Measurements from ENCODE around the gene NFATC2.
A peak's percentile ranks its signal among the peaks of the same experiment; 100 is the strongest.

NFATC2 gene

DNA sequence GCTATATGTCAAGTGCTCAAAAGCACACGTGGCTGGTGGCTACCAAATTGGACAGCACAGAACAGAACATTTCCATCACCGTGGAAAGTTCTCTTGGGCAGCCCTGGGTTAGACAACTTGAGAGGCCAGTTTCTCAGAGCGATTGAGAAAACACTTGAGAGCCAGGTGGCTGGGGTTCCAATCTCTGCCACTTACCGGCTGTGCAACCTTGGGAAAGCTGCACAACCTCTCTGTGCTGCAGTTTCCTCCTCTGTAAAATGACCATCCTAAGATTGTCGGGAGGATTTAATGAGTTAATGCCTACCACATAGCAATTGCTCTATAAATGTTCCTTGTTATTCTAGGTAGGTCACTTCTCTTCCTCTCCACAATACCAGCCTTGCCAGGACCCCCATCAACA, 25.1 kb upstream of the NFATC2 start:
- no peak overlapping the region for H3K27ac ChIP-seq
- TF ChIP-seq, protein P1, sequence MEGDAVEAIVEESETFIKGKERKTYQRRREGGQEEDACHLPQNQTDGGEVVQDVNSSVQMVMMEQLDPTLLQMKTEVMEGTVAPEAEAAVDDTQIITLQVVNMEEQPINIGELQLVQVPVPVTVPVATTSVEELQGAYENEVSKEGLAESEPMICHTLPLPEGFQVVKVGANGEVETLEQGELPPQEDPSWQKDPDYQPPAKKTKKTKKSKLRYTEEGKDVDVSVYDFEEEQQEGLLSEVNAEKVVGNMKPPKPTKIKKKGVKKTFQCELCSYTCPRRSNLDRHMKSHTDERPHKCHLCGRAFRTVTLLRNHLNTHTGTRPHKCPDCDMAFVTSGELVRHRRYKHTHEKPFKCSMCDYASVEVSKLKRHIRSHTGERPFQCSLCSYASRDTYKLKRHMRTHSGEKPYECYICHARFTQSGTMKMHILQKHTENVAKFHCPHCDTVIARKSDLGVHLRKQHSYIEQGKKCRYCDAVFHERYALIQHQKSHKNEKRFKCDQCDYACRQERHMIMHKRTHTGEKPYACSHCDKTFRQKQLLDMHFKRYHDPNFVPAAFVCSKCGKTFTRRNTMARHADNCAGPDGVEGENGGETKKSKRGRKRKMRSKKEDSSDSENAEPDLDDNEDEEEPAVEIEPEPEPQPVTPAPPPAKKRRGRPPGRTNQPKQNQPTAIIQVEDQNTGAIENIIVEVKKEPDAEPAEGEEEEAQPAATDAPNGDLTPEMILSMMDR (conservative IDR thresholded peaks at IDR 0.05), result no peak

DNA sequence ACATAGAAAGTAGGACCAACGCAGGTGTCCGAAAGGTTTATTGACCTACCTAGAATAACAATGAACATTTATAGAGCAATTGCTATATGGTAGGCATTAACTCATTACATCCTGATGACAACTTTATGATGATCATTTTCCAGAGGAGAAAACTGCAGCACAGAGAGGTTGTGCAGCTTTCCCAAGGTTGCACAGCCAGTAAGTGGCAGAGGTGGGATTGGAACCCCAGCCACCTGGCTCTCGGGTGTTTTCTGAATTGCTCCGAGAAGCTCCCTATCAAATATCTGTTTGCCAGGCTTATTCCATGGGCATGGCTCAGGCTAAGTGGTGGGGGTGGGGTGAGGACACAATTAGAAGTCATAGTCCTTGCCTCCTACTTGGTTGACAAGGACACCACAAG, 24.1 kb upstream of the NFATC2 start:
- no peak overlapping the region for H3K27ac ChIP-seq
- TF ChIP-seq, protein P1 (conservative IDR thresholded peaks at IDR 0.05), result no peak

DNA sequence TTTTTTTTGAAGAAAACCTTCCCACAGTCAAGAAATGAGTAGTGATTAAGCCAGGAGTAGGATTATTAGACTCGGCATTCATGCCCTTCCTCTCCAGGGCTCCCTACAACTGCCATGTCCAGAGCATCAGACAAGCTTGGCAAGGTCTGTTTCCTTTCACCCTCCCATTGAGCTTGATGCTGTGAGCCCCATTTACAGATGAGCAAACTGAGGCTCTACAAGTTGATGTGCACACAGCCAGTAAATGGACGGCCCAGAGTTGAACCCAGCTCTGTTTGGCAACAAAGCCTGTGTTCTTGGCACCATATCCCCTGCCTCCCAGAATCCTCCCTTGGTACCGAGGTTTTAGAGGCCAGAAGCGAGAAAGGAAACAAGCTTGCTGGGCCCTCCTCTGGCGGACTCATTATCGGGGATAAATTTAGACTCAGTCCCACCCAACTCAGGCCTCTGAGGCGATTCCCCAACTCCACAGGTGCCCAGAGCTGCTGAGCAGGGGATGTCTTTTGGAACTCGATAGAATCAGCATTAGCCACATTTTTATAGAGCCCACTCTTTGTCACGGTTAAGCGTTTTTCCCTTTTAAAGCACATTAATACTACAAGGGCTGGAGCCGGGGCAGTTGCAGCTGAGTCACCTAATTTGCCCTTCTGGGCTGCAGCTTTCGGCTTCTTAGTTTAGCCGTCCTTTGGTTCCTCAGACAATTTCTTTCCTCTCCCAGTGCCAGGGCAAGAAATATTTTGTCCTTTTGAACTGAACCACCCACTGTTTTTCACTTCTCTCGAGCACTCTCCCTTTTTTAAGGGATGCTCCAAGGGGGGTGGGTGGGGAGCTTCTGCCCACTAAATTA, 23.0 kb upstream of the NFATC2 start:
- H3K27ac ChIP-seq, result no peak overlapping the region
- TF ChIP-seq, protein P1 (conservative IDR thresholded peaks at IDR 0.05), result no peak

DNA sequence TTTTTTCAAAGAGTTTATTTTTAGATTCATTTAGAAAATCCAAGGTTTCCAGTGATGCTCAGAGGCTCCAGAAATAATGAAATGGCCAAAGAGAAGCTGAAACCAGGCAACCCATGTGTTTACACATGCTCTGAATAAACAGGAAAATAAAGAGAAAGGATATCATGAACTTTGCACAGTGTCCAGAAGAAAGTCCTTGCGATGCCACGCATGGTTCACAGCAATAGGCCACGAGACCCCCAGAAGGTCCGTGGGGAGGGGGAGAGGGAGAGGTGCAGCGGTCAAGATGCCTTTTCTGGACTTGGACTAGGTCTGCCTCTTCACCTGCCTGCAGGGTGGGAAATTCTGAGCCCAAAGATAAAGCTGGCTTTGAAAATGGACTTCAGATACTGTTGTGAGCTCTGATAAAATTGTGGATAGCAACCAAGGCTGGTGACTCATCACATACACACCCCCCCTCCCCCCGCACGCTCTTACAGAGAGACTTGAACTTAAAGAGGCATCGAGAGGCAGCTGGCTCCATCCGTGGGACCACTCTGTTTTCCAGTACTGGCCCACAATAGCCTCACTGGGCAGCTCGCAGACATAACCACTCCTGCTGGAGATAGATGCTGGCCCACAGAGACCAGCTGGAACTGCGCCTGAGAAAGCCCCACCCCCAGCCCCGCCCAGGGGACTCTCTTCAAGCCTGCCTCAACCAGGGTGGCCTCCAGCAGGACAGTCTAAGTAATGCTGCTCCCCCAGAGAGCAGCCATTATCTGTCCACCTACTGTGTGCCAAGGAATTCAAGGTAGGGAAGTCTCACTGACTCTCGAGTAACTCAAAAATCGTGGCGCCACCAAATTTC, 21.2 kb upstream of the NFATC2 start:
- TF ChIP-seq, protein P1 (conservative IDR thresholded peaks at IDR 0.05), result no peak
- peak overlapping the region; percentile 53; the same call in 1 of the 2 replicates for H3K27ac ChIP-seq

DNA sequence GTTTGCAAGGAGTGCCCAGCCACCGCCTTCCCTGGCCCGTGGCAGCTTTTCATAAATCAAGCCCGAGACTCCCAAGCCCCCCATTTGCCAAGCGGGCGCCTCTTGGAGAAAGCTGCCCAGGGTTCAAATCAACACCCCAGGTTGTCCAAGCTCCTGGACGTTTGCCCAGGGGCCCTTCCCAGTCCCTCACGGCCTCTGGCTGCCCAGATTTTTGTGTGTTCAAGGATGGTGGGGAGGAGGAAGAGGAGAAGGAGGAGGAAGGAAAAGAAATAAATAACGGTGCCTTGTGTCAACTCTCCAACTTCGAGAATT, 20.6 kb upstream of the NFATC2 start:
- TF ChIP-seq, protein P1 (conservative IDR thresholded peaks at IDR 0.05), result no peak
- peak overlapping the region; percentile 53; the same call in 1 of the 2 replicates for H3K27ac ChIP-seq

DNA sequence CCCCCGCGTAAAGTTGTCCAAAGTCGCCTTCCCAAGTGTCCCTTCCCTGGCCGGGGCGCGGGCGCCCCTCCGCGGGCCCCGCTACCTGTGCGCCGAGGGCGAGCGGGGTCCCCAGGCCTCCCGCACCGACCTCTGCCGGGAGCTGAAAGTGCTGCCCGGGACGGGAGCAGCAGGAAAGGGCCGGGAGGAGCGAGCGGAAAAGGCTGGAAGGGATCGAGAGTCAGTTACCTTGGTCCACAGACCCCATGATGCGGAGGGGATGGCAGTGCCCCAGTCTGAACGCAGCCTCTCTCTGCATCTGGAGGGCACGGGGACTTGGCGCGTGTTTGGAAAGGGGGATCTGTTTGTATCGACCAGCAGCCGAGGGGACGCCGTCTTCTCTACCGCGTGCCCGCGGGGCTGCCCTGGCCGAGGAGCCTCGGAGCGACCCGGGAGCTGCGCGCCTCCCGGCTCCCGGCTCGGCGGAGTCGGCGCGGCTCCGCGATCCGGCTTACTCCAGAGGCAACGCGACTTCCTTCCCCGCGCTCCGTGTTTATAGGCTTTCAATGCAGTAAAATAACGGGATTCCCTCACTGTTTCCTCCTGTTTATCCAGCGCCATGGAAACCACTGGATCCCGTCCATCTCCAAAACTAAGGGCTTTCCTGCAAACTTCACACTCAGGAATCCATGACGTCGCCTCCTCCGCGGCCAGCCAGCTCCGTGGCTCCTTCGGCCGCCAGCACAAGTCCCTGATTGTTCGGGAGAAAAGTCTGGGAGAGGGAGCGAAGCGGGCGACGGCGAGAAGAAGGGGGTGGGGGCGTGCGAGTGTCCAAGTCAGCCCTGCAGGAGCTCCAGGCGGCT, 20.0 kb upstream of the NFATC2 start:
- TF ChIP-seq, protein P1 (conservative IDR thresholded peaks at IDR 0.05), result peak; percentile 35
- peak overlapping the region; percentile 53 for H3K27ac ChIP-seq

DNA sequence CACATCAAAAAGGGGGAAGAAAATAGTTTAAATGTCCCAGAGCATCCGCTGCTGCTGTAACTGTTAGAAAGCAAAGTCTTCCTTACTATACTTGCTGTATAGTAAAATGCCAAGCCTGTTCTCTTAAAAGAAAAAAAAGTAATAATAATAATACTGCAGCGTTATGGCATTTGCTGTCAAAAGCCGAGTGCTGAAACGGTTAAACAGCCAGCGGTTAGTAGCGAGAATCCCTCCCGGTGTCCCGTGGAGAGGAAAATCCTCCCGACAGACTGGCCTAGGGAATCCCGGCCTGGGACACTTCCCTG, 19.5 kb upstream of the NFATC2 start:
- TF ChIP-seq, protein P1 (conservative IDR thresholded peaks at IDR 0.05), result no peak
- peak overlapping the region; percentile 53 for H3K27ac ChIP-seq

Data from VCaP (cell line).